Activated CD8-positive, alpha-beta T cell treated with anti-CD3 and anti-CD28 coated beads, Interleukin-2, amount 10 ng/mL, durations not matched to agents 7 days and 5 days (primary cell): ENCODE measurements around the gene TPBGL. TPM values are rescaled to one million over a fixed set of nuclear protein-coding genes. Genes with fewer than 3 reads are reported as not detected.

Experiments
- ATAC-seq: fragments of 150-1000 bp; cut with Tn5 transposase; one replicate; pipeline ENCODE4 v1.10.0; 2021; ENCODE audit warnings: moderate library complexity
- CTCF ChIA-PET: fragments of 350-600 bp; sonication (Branson Sonifier 250); formaldehyde crosslinking; loops from one replicate; lab custom pipeline; 2021; ENCODE audit warnings: antibody characterized with exemption; lab: Charles Lee
- POLR2A ChIA-PET: fragments of 350-600 bp; sonication (Branson Sonifier 250); formaldehyde crosslinking; loops from one replicate; lab custom pipeline; 2021; ENCODE audit warnings: antibody characterized with exemption; lab: Charles Lee
- DNase-seq: peaks from one replicate; pipeline ENCODE4 v3.0.0-alpha.2; 2020
- H3K27ac Mint-ChIP-seq: one replicate; pipeline ENCODE4 v1.8.0; 2021; ENCODE audit warnings: mild to moderate bottlenecking, mixed read lengths
- H3K27me3 Mint-ChIP-seq: one replicate; pipeline ENCODE4 v1.8.0; 2021; ENCODE audit warnings: low read depth, mixed read lengths
- H3K36me3 Mint-ChIP-seq: one replicate; pipeline ENCODE4 v1.8.0; 2021; ENCODE audit warnings: low read depth, mixed read lengths
- H3K4me1 Mint-ChIP-seq: one replicate; pipeline ENCODE4 v1.8.0; 2021; ENCODE audit warnings: low read depth, mixed read lengths
- H3K4me3 Mint-ChIP-seq: one replicate; pipeline ENCODE4 v1.8.0; 2021; ENCODE audit warnings: mild to moderate bottlenecking, mixed read lengths
- H3K9me3 Mint-ChIP-seq: one replicate; pipeline ENCODE4 v1.8.0; 2022; ENCODE audit warnings: mixed read lengths; ENCODE audit not compliant: insufficient read depth
- total RNA-seq, 2 experiments: library from RNA; stranded (reverse); gene quantifications; one replicate each; pipeline ENCODE4 v1.2.3, GENCODE V29; 2021

Gene TPBGL
- total RNA-seq, 2 experiments from 2014 or later, result 0.13 TPM; not detected in 1

GRCh38 chr11:75265851-75266531 lies 25.4 kb downstream of the TPBGL start:
- Mint-ChIP-seq H3K36me3 (peaks cover 7% of the 10 kb centered on the region), H3K27me3 (no peaks in the 10 kb centered on the region), H3K9me3 (no peaks in the 10 kb centered on the region), H3K4me1 (peaks cover 29% of the 10 kb centered on the region), H3K27ac (no peak overlapping the region), H3K4me3 (no peak overlapping the region)
- ChIA-PET CTCF (interaction anchor here (1.0 to 3.6 kb wide), 3 partner anchors 10 to 18 kb away, joined by 3 to 15 read pairs (median 8); no protein-coding TSS in a partner anchor), POLR2A (no interaction called here)
- ATAC-seq (no peak), DNase-seq (no peak)

GRCh38 chr11:75267171-75267970 lies 26.8 kb downstream of the TPBGL start:
- H3K4me1 Mint-ChIP-seq, result peaks cover 21% of the 10 kb centered on the region
- POLR2A ChIA-PET, result no interaction called here
- no peaks in the 10 kb centered on the region for H3K9me3 Mint-ChIP-seq
- no peaks in the 10 kb centered on the region for H3K27me3 Mint-ChIP-seq
- peaks cover 12% of the 10 kb centered on the region for H3K36me3 Mint-ChIP-seq
- DNase-seq, result no peak
- no peak overlapping the region for H3K4me3 Mint-ChIP-seq
- no peak overlapping the region for H3K27ac Mint-ChIP-seq
- ATAC-seq, result no peak
- CTCF ChIA-PET, result no interaction called here

- Mint-ChIP-seq H3K36me3 (peaks cover 22% of the 10 kb centered on the region), H3K4me3 (no peak overlapping the region), H3K27ac (no peak overlapping the region), H3K27me3 (no peaks in the 10 kb centered on the region), H3K4me1 (peaks cover 20% of the 10 kb centered on the region), H3K9me3 (no peaks in the 10 kb centered on the region)
- POLR2A ChIA-PET, result no interaction called here
- DNase-seq, result no peak
- no peak for ATAC-seq
- CTCF ChIA-PET, result interaction anchor here (1.0 to 4.1 kb wide), 3 partner anchors 12 to 279 kb away, joined by 3 to 37 read pairs (median 35); no protein-coding TSS in a partner anchor
Measured at GRCh38 chr11:75268626-75269366, 28.2 kb downstream of the TPBGL start.

GRCh38 chr11:75269367-75269660 lies 28.7 kb downstream of the TPBGL start:
- POLR2A ChIA-PET, result no interaction called here
- Mint-ChIP-seq H3K36me3 (peaks cover 28% of the 10 kb centered on the region), H3K4me3 (no peak overlapping the region), H3K27ac (no peak overlapping the region), H3K4me1 (peaks cover 20% of the 10 kb centered on the region), H3K9me3 (no peaks in the 10 kb centered on the region), H3K27me3 (no peaks in the 10 kb centered on the region)
- no peak for DNase-seq
- ATAC-seq, result no peak
- CTCF ChIA-PET, result interaction anchor here (1.0 to 4.1 kb wide), 4 partner anchors 11 to 280 kb away, joined by 3 to 37 read pairs (median 30); no protein-coding TSS in a partner anchor

GRCh38 chr11:75269896-75270295 lies 29.3 kb downstream of the TPBGL start:
- Mint-ChIP-seq H3K9me3 (no peaks in the 10 kb centered on the region), H3K27ac (no peak overlapping the region), H3K4me1 (peaks cover 17% of the 10 kb centered on the region), H3K36me3 (peaks cover 28% of the 10 kb centered on the region), H3K27me3 (no peaks in the 10 kb centered on the region), H3K4me3 (no peak overlapping the region)
- no peak for ATAC-seq
- DNase-seq, result no peak
- CTCF ChIA-PET, result interaction anchor here (0.9 to 4.1 kb wide), 12 partner anchors 9 to 281 kb away, joined by 3 to 37 read pairs (median 10); partner anchors contain the start of gene TPBGL
- POLR2A ChIA-PET, result no interaction called here

GRCh38 chr11:75270896-75271418 lies 30.4 kb downstream of the TPBGL start:
- Mint-ChIP-seq H3K27ac (peak overlapping the region; percentile 72), H3K4me1 (peaks cover 25% of the 10 kb centered on the region), H3K9me3 (no peaks in the 10 kb centered on the region), H3K4me3 (no peak overlapping the region), H3K27me3 (no peaks in the 10 kb centered on the region), H3K36me3 (peaks cover 32% of the 10 kb centered on the region)
- CTCF ChIA-PET, result interaction anchor here (0.7 to 13.3 kb wide), 19 partner anchors 10 to 248 kb away, joined by 3 to 401 read pairs (median 5); partner anchors contain the start of genes SLCO2B1 and TPBGL
- ATAC-seq (no peak), DNase-seq (peak; percentile 37)
- POLR2A ChIA-PET, result interaction anchor here (1.3 kb wide), 1 partner anchor 10 kb away, joined by 3 read pairs; no protein-coding TSS in a partner anchor

GRCh38 chr11:75271730-75272129 lies 31.2 kb downstream of the TPBGL start:
- CTCF ChIA-PET, result interaction anchor here (0.7 to 13.3 kb wide), 15 partner anchors 9 to 249 kb away, joined by 3 to 401 read pairs (median 8); partner anchors contain the start of genes SLCO2B1 and TPBGL
- H3K27ac Mint-ChIP-seq, result peak overlapping the region; percentile 72
- no peak for ATAC-seq
- peaks cover 33% of the 10 kb centered on the region for H3K4me1 Mint-ChIP-seq
- H3K4me3 Mint-ChIP-seq, result no peak overlapping the region
- H3K36me3 Mint-ChIP-seq, result peaks cover 35% of the 10 kb centered on the region
- POLR2A ChIA-PET, result interaction anchor here (1.0 to 1.3 kb wide), 2 partner anchors 11 to 129 kb away, joined by 3 read pairs; no protein-coding TSS in a partner anchor
- no peaks in the 10 kb centered on the region for H3K27me3 Mint-ChIP-seq
- no peak for DNase-seq
- no peaks in the 10 kb centered on the region for H3K9me3 Mint-ChIP-seq

GRCh38 chr11:75272391-75272790 lies 31.8 kb downstream of the TPBGL start:
- POLR2A ChIA-PET, result interaction anchor here (1.0 to 1.3 kb wide), 2 partner anchors 11 to 128 kb away, joined by 3 read pairs; no protein-coding TSS in a partner anchor
- Mint-ChIP-seq H3K36me3 (peaks cover 41% of the 10 kb centered on the region), H3K4me1 (peaks cover 40% of the 10 kb centered on the region), H3K4me3 (no peak overlapping the region), H3K27me3 (no peaks in the 10 kb centered on the region), H3K27ac (peak overlapping the region; percentile 72), H3K9me3 (no peaks in the 10 kb centered on the region)
- CTCF ChIA-PET, result interaction anchor here (3.0 to 13.3 kb wide), 6 partner anchors 8 to 130 kb away, joined by 10 to 401 read pairs (median 30); partner anchors contain the start of gene TPBGL
- DNase-seq (no peak), ATAC-seq (no peak)

GRCh38 chr11:75272821-75273301 lies 32.3 kb downstream of the TPBGL start:
- Mint-ChIP-seq H3K27me3 (no peaks in the 10 kb centered on the region), H3K4me3 (no peak overlapping the region), H3K4me1 (peaks cover 44% of the 10 kb centered on the region), H3K36me3 (peaks cover 46% of the 10 kb centered on the region), H3K9me3 (no peaks in the 10 kb centered on the region), H3K27ac (peak overlapping the region; percentile 72)
- POLR2A ChIA-PET, result interaction anchor here (0.6 kb wide), 1 partner anchor 349 kb away, joined by 3 read pairs; no protein-coding TSS in a partner anchor
- ATAC-seq, result no peak
- no peak for DNase-seq
- CTCF ChIA-PET, result interaction anchor here (0.7 to 13.3 kb wide), 8 partner anchors 8 to 131 kb away, joined by 3 to 401 read pairs (median 26); partner anchors contain the start of gene TPBGL

GRCh38 chr11:75273411-75274391 lies 33.1 kb downstream of the TPBGL start:
- H3K4me3 Mint-ChIP-seq, result no peak overlapping the region
- H3K27me3 Mint-ChIP-seq, result no peaks in the 10 kb centered on the region
- POLR2A ChIA-PET, result interaction anchor here (0.6 to 2.0 kb wide), 2 partner anchors 12 to 350 kb away, joined by 3 to 11 read pairs; no protein-coding TSS in a partner anchor
- DNase-seq (no peak), ATAC-seq (no peak)
- peaks cover 50% of the 10 kb centered on the region for H3K36me3 Mint-ChIP-seq
- CTCF ChIA-PET, result interaction anchor here (0.7 to 13.3 kb wide), 5 partner anchors 25 to 133 kb away, joined by 3 to 401 read pairs (median 11); partner anchors contain the start of gene TPBGL
- H3K4me1 Mint-ChIP-seq, result peaks cover 45% of the 10 kb centered on the region
- H3K27ac Mint-ChIP-seq, result peak overlapping the region; percentile 77
- no peaks in the 10 kb centered on the region for H3K9me3 Mint-ChIP-seq
